GM12873 (cell line): ENCODE data around the gene PRIMA1.

Source experiments
- TF ChIP-seq, protein P1 (sequence below): IDR thresholded peaks from 2 replicates; pipeline ENCODE4 v1.5.1; 2012; ENCODE audit warnings: low read depth, mild to moderate bottlenecking, moderate library complexity, low read length, control low read depth; ENCODE audit not compliant: insufficient read depth; ENCODE audit errors: missing control alignments

PRIMA1 gene

DNA sequence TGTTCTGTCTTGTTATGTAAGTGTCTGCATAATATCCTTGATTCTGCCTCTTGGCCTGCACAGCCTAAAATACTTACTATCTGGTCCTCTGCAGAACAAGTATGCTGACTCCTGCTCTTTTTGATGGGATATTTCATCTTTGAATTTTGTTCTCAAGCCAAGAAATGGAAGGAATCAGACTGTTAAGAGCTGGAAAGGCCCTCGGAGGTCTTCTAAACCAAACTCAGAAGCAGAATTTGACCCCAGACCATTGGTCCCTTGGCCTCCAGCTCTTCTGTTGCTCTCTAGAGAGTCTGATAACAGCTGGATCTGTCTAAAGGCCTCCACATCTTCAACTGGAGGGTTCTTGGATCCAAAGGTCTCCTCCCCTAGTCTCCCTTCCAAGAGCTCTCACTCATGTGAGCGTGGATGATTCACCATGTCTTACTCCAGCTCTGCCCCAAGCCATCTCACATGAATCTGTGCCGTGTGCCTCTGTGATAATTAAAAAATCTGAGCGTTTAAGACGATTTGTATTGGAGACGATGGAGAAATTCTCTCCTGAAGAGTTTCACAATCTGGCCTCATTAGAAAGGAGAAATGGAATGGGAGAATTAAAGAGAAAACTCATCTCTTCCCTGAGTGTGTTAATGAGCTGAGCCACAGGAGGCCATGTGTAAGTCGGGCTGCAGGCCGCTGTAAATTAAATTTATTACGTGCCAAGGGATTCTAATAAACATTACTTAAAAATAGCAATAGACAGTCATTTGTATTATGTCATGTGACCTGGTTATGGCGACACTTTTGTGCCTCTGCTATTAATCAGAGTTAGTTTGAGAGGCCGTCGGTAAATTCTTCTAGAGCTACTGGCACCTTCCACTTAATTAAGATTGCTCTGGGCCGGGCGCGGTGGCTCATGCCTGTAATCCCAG lies 15.4 kb upstream of the PRIMA1 start:
- TF ChIP-seq, protein P1, sequence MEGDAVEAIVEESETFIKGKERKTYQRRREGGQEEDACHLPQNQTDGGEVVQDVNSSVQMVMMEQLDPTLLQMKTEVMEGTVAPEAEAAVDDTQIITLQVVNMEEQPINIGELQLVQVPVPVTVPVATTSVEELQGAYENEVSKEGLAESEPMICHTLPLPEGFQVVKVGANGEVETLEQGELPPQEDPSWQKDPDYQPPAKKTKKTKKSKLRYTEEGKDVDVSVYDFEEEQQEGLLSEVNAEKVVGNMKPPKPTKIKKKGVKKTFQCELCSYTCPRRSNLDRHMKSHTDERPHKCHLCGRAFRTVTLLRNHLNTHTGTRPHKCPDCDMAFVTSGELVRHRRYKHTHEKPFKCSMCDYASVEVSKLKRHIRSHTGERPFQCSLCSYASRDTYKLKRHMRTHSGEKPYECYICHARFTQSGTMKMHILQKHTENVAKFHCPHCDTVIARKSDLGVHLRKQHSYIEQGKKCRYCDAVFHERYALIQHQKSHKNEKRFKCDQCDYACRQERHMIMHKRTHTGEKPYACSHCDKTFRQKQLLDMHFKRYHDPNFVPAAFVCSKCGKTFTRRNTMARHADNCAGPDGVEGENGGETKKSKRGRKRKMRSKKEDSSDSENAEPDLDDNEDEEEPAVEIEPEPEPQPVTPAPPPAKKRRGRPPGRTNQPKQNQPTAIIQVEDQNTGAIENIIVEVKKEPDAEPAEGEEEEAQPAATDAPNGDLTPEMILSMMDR = no peak

DNA sequence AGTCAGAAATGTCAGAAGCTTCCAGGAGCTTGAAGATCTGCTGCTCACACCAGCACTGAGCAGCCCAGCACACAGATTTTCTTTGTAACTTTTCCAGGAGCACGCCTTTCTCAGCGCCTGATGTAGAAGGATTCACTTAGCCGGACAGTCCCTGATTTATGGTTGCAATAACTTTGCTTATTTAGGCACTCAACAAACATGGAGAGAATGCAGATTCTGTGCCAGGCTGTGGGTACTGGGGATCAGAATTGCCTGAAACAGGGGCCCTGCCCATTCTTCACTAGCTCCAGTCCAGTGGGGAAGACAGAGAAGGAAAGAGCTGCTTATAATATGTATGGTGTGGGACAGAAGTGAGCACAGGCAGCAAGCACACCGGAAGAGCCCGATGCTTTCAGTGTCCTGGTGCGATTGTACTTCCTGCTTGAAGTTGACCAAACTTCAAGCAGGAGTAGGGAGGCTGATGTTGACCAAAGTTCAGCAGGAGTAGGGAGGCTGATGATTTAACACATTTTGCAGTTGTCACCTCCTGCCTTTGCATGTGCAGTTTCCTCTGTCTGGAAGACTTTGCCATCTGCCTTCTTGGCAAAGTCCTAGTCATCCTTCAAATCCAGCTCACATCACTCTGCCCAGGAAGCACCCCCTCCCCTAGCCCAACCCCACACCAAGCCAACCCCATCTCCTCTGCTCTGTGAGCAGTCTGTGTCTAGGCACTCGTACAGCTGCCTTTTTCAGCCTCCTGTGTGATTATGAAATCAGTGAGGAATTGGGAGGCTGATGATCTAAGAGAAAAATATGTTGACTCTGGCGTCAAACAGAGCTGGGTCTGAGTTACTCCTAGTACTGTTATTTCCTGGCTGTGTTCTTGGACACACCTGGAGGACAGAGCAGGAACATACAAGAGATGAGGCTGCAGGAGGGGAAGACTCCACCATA lies 12.0 kb upstream of the PRIMA1 start:
- TF ChIP-seq, protein P1 = no peak

GRCh38 chr14:93799617-93799988 lies 11.3 kb upstream of the PRIMA1 start:
- TF ChIP-seq, protein P1 = no peak

GRCh38 chr14:93797536-93797935 lies 9.3 kb upstream of the PRIMA1 start:
- TF ChIP-seq, protein P1 = no peak

GRCh38 chr14:93797071-93797470 lies 8.8 kb upstream of the PRIMA1 start:
- TF ChIP-seq, protein P1 = no peak

- TF ChIP-seq, protein P1 = no peak
Measured at GRCh38 chr14:93794756-93795155, 6.5 kb upstream of the PRIMA1 start.
